ENCODE results near the gene MST1R. TPM values are rescaled to one million over a fixed set of nuclear protein-coding genes. Genes with fewer than 3 reads are reported as not detected.

The MST1R gene
- total RNA-seq, 2 donors from 2014 or later, result 1.2 to 4.2 TPM

- peak within 1 kb of the TSS in 1 of 2 donors; percentile 43 for H3K4me3 ChIP-seq
- peaks cover 0 to 14% of the 10 kb centered on the region in 2 donors for H3K4me1 ChIP-seq
- no peaks in the 10 kb centered on the region for H3K36me3 ChIP-seq
- no peaks in the 10 kb centered on the region for H3K9me3 ChIP-seq
- DNase-seq (ENCODE audit: low spot score), result no peak
- H3K27ac ChIP-seq, result no peak within 1 kb of the TSS
- H3K27me3 ChIP-seq, result peaks cover 9 to 19% of the 10 kb centered on the region in 2 donors
- TF ChIP-seq, protein P1, sequence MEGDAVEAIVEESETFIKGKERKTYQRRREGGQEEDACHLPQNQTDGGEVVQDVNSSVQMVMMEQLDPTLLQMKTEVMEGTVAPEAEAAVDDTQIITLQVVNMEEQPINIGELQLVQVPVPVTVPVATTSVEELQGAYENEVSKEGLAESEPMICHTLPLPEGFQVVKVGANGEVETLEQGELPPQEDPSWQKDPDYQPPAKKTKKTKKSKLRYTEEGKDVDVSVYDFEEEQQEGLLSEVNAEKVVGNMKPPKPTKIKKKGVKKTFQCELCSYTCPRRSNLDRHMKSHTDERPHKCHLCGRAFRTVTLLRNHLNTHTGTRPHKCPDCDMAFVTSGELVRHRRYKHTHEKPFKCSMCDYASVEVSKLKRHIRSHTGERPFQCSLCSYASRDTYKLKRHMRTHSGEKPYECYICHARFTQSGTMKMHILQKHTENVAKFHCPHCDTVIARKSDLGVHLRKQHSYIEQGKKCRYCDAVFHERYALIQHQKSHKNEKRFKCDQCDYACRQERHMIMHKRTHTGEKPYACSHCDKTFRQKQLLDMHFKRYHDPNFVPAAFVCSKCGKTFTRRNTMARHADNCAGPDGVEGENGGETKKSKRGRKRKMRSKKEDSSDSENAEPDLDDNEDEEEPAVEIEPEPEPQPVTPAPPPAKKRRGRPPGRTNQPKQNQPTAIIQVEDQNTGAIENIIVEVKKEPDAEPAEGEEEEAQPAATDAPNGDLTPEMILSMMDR (IDR thresholded peaks at IDR 0.05), result no peak
Observed at GRCh38 chr3:49869525-49870126, 34.0 kb downstream of the MST1R start, which contains the start of gene CAMKV. Gene CAMKV (minus strand): TSS chr3:49869906. CDS start chr3:49862388, 7,518 bp downstream.

DNA sequence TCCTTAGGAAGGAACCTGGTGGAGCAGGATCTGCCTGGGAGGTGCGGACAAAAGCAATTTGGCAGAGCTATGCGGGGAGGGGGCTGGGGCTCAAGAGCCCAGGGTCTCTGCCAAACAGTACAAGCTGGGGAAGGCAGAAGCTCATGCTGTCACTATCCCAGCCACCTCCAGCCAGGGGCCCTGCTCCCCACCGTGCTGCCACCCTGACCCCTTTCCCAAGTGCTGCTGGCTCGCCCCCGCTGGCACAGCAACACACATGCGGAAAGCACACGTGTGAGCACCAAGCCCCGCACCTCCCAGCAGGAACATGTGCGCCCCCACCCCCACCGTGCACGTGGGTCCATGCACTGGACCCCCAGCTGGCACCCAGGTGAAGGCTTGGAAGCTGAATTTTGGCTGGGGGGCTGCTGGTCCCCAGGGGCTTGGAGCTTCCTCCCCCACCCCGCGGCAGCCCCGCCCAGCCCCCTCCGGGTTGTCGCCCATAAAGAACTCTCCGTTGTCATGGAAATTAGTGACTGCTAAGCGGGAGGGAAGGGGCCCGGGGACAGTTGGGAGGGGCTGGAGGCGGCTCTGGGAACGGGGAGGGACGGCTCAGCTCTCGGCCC, 34.7 kb downstream of the MST1R start:
- peaks cover 9 to 19% of the 10 kb centered on the region in 2 donors for H3K27me3 ChIP-seq
- peak overlapping the region in 1 of 2 donors; percentile 43 for H3K4me3 ChIP-seq
- no peak overlapping the region for H3K27ac ChIP-seq
- H3K9me3 ChIP-seq, result no peaks in the 10 kb centered on the region
- no peak for DNase-seq (ENCODE audit: low spot score)
- TF ChIP-seq, protein P1 (IDR thresholded peaks at IDR 0.05), result no peak
- no peaks in the 10 kb centered on the region for H3K36me3 ChIP-seq
- H3K4me1 ChIP-seq, result peaks cover 0 to 14% of the 10 kb centered on the region in 2 donors

DNA sequence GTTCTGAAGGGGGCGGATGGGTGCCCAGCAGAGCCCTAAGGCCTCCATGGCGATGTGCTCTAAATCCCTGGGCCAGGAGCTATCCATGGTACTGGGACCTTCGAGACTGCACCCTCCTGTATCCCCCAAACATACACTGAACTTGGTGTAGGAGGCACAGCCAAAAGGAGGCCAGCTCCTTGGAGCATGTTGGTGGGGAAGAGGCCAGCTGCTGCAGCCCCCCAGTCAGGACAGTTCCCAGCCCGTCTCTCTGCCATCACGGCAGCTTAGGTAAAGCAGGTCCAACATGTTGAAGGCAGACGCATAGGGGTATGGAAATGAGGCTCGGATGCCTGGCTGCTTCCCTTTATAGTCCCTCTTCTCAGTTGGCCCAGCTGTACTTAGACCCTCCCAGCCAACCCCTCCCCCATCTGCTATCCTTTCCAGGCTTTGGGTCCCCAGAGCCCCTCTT, 35.8 kb downstream of the MST1R start:
- no peak overlapping the region for H3K27ac ChIP-seq
- H3K9me3 ChIP-seq, result no peaks in the 10 kb centered on the region
- H3K4me1 ChIP-seq, result peaks cover 0 to 14% of the 10 kb centered on the region in 2 donors
- H3K4me3 ChIP-seq, result no peak overlapping the region
- TF ChIP-seq, protein P1 (IDR thresholded peaks at IDR 0.05), result no peak
- no peaks in the 10 kb centered on the region for H3K36me3 ChIP-seq
- peaks cover 9 to 19% of the 10 kb centered on the region in 2 donors for H3K27me3 ChIP-seq
- DNase-seq (ENCODE audit: low spot score), result no peak

DNA sequence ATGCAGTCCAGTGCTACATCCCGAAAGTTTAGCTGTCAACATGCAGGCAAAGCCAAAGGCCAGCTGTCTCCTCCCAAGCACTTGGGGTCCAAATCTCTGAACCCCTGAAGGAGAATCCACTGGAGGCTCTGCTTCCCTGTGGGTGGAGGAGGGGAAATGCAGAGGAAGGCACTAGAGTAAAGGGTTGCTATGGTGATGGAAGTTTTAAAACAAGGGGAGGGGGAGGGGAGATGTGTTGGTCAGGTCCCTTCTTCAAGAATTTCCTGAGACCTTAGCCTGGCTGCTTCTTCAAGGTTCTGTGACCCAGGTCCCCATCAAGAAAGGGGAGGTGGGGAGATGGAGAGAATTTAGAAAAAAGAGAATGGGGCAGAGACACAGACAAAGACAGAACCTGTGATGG, 36.3 kb downstream of the MST1R start:
- TF ChIP-seq, protein P1 (IDR thresholded peaks at IDR 0.05), result no peak
- no peak for DNase-seq (ENCODE audit: low spot score)
- Histone ChIP-seq H3K27ac (no peak overlapping the region), H3K36me3 (no peaks in the 10 kb centered on the region), H3K4me3 (no peak overlapping the region), H3K4me1 (peaks cover 0 to 14% of the 10 kb centered on the region in 2 donors), H3K9me3 (no peaks in the 10 kb centered on the region), H3K27me3 (peaks cover 9 to 19% of the 10 kb centered on the region in 2 donors)

GRCh38 chr3:49865198-49865784, 38.4 kb downstream of the MST1R start:
- no peaks in the 10 kb centered on the region for H3K9me3 ChIP-seq
- H3K36me3 ChIP-seq, result no peaks in the 10 kb centered on the region
- no peak overlapping the region for H3K4me3 ChIP-seq
- no peak overlapping the region for H3K27ac ChIP-seq
- peaks cover 0 to 14% of the 10 kb centered on the region in 2 donors for H3K4me1 ChIP-seq
- H3K27me3 ChIP-seq, result peaks cover 9 to 14% of the 10 kb centered on the region in 2 donors
- DNase-seq (ENCODE audit: low spot score), result no peak
- TF ChIP-seq, protein P1 (IDR thresholded peaks at IDR 0.05), result no peak

Data from right atrium auricular region (tissue), 2 donors.